Measurements from ENCODE around the gene CCNJL.
"Not testable (repeated sequence)": the region's sequence is repeated elsewhere in the genome, so short reads cannot be mapped to it uniquely, and the experiment has no call there.

CCNJL gene

DNA sequence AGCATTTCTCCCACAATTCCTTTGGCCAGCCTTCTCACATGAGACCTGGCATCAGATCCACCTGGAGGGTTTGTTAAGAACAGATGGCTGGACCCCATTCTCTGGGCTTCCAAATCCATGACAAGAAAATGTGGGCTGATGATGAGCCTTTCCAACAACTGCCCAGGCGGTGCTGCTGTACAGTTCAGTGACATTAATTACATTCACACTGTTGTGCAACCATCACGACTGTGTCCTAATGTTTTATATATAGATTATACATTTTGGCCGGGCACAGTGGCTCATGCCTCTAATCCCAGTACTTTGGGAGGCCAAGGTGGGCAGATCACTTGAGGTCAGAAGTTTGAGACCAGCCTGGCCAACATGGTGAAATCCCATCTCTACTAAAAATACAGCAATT, 22.4 kb upstream of the CCNJL start:
- not testable (repeated sequence) for H2BK12ac ChIP-seq (ENCODE audit: low read length); H3K9me3 ChIP-seq (replicated peaks in 1 of 2; ENCODE audit: control insufficient read depth in 2 of 2, insufficient read depth in 1 of 2, low read depth in 1 of 2, low read length in 2 of 2); H4K8ac ChIP-seq (ENCODE audit: low read depth, low read length); H3K4me2 ChIP-seq (ENCODE audit: insufficient read depth, low read length, poor library complexity, severe bottlenecking); H3K9ac ChIP-seq (ENCODE audit: low read depth, low read length, poor library complexity); DNase-seq (ENCODE audit: low spot score); H3K4me3 ChIP-seq (ENCODE audit: low read length in 2 of 2); H3K27ac ChIP-seq (replicated peaks; ENCODE audit: low read length); H3K4ac ChIP-seq (ENCODE audit: low read length); H3K36me3 ChIP-seq (replicated peaks in 1 of 2; ENCODE audit: control insufficient read depth in 2 of 2, insufficient read depth in 2 of 2, low read length in 2 of 2); H2BK120ac ChIP-seq (ENCODE audit: low read depth, low read length); H2BK5ac ChIP-seq (ENCODE audit: low read length); H3K14ac ChIP-seq (ENCODE audit: low read length); H3K27me3 ChIP-seq (ENCODE audit: control insufficient read depth in 3 of 3, insufficient read depth in 3 of 3, low read depth in 1 of 3, low read length in 3 of 3); H3K18ac ChIP-seq (ENCODE audit: low read length); H3K4me1 ChIP-seq (ENCODE audit: control insufficient read depth in 2 of 2, insufficient read depth in 1 of 2, low read depth in 1 of 2, low read length in 2 of 2); H2AK5ac ChIP-seq (ENCODE audit: low read depth, low read length); H2AFZ ChIP-seq (ENCODE audit: low read length); H3K79me1 ChIP-seq (ENCODE audit: low read depth, low read length); H3K23ac ChIP-seq (ENCODE audit: low read depth, low read length, poor library complexity); H4K91ac ChIP-seq (ENCODE audit: low read depth, low read length, poor library complexity); H2BK15ac ChIP-seq (ENCODE audit: low read length)
- no CpG with 5 or more reads among the region's 3 CpGs for WGBS, 2 donors (ENCODE audit: extremely low coverage in 2 of 2, insufficient read length in 2 of 2, insufficient replicate concordance in 1 of 2)

DNA sequence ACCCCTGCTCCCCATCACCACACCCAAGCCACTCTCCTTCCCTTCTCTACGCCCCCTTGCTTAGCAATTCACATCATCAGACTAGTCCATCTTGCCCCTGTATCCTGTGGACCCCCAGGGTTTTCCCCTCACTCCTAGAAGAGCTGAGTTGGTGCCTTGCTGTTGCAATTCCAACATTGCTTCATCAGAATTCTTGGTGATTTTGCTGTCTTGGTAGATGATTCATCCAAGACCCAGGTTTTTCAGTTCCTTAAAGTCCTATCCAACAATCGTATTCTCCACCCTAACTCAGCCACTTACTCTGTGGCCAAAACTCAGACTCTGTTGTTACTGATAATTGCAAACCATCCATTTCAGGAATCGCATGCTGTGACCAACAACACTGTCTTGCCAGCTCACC, 21.4 kb upstream of the CCNJL start:
- H3K14ac ChIP-seq (ENCODE audit: low read length), result peak overlapping the region; percentile 39
- no peak overlapping the region for H3K4me2 ChIP-seq (ENCODE audit: insufficient read depth, low read length, poor library complexity, severe bottlenecking)
- whole genome bisulfite sequencing, 2 donors (ENCODE audit: extremely low coverage in 2 of 2, insufficient read length in 2 of 2, insufficient replicate concordance in 1 of 2), result no CpG with 5 or more reads among the region's 3 CpGs
- no peak overlapping the region for H2BK12ac ChIP-seq (ENCODE audit: low read length)
- H4K8ac ChIP-seq (ENCODE audit: low read depth, low read length), result no peak overlapping the region
- peak overlapping the region; percentile 42 for H3K18ac ChIP-seq (ENCODE audit: low read length)
- H3K27ac ChIP-seq (replicated peaks; ENCODE audit: low read length), result no peak overlapping the region
- DNase-seq (ENCODE audit: low spot score), result no peak
- H3K9ac ChIP-seq (ENCODE audit: low read depth, low read length, poor library complexity), result no peak overlapping the region
- no peak overlapping the region for H3K4ac ChIP-seq (ENCODE audit: low read length)
- H3K4me1 ChIP-seq (ENCODE audit: control insufficient read depth in 2 of 2, insufficient read depth in 1 of 2, low read depth in 1 of 2, low read length in 2 of 2), result no peaks in the 10 kb centered on the region
- H2BK5ac ChIP-seq (ENCODE audit: low read length), result no peak overlapping the region
- H3K27me3 ChIP-seq (ENCODE audit: control insufficient read depth in 3 of 3, insufficient read depth in 3 of 3, low read depth in 1 of 3, low read length in 3 of 3), result no peaks in the 10 kb centered on the region
- H4K91ac ChIP-seq (ENCODE audit: low read depth, low read length, poor library complexity), result no peak overlapping the region
- no peak overlapping the region for H3K4me3 ChIP-seq (ENCODE audit: low read length in 2 of 2)
- H2AFZ ChIP-seq (ENCODE audit: low read length), result no peak overlapping the region
- no peaks in the 10 kb centered on the region for H3K79me1 ChIP-seq (ENCODE audit: low read depth, low read length)
- no peaks in the 10 kb centered on the region for H3K36me3 ChIP-seq (replicated peaks in 1 of 2; ENCODE audit: control insufficient read depth in 2 of 2, insufficient read depth in 2 of 2, low read length in 2 of 2)
- no peak overlapping the region for H2AK5ac ChIP-seq (ENCODE audit: low read depth, low read length)
- H3K9me3 ChIP-seq (replicated peaks in 1 of 2; ENCODE audit: control insufficient read depth in 2 of 2, insufficient read depth in 1 of 2, low read depth in 1 of 2, low read length in 2 of 2), result no peaks in the 10 kb centered on the region
- H3K23ac ChIP-seq (ENCODE audit: low read depth, low read length, poor library complexity), result no peak overlapping the region
- H2BK120ac ChIP-seq (ENCODE audit: low read depth, low read length), result no peak overlapping the region
- H2BK15ac ChIP-seq (ENCODE audit: low read length), result no peak overlapping the region

DNA sequence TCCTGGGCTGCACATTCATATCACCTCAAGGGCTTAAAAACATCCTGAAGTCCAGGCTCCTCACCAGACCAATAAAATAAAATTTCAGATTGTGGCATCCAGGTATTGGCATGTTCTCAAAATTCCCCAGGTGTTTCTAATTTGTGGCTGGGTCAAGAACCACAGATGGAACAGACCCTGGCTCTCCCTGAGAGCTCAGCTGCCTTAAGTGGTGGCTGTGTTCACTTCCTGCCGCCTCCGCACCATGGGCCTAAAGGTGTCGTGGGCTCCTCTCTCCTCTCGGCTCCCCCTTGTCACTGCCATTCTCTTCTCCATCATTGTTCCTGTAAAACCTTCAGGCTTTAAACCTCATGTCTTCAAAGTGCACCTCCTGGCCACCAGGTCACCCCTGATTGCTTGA, 17.8 kb upstream of the CCNJL start:
- Histone ChIP-seq H2BK5ac (ENCODE audit: low read length) (no peak overlapping the region), H3K79me1 (ENCODE audit: low read depth, low read length) (no peaks in the 10 kb centered on the region), H4K8ac (ENCODE audit: low read depth, low read length) (no peak overlapping the region), H2BK15ac (ENCODE audit: low read length) (no peak overlapping the region), H3K4me1 (ENCODE audit: control insufficient read depth in 2 of 2, insufficient read depth in 1 of 2, low read depth in 1 of 2, low read length in 2 of 2) (peaks cover 0 to 4% of the 10 kb centered on the region in 2 donors), H3K27ac (replicated peaks; ENCODE audit: low read length) (no peak overlapping the region), H3K23ac (ENCODE audit: low read depth, low read length, poor library complexity) (no peak overlapping the region), H3K4ac (ENCODE audit: low read length) (no peak overlapping the region), H3K4me3 (ENCODE audit: low read length in 2 of 2) (no peak overlapping the region), H2BK120ac (ENCODE audit: low read depth, low read length) (no peak overlapping the region), H3K14ac (ENCODE audit: low read length) (no peak overlapping the region), H3K18ac (ENCODE audit: low read length) (no peak overlapping the region), H3K9me3 (replicated peaks in 1 of 2; ENCODE audit: control insufficient read depth in 2 of 2, insufficient read depth in 1 of 2, low read depth in 1 of 2, low read length in 2 of 2) (no peaks in the 10 kb centered on the region), H3K4me2 (ENCODE audit: insufficient read depth, low read length, poor library complexity, severe bottlenecking) (no peak overlapping the region), H3K36me3 (replicated peaks in 1 of 2; ENCODE audit: control insufficient read depth in 2 of 2, insufficient read depth in 2 of 2, low read length in 2 of 2) (no peaks in the 10 kb centered on the region), H3K9ac (ENCODE audit: low read depth, low read length, poor library complexity) (no peak overlapping the region), H2AK5ac (ENCODE audit: low read depth, low read length) (no peak overlapping the region), H4K91ac (ENCODE audit: low read depth, low read length, poor library complexity) (no peak overlapping the region), H3K27me3 (ENCODE audit: control insufficient read depth in 3 of 3, insufficient read depth in 3 of 3, low read depth in 1 of 3, low read length in 3 of 3) (no peaks in the 10 kb centered on the region), H2BK12ac (ENCODE audit: low read length) (no peak overlapping the region), H2AFZ (ENCODE audit: low read length) (no peak overlapping the region)
- DNase-seq (ENCODE audit: low spot score), result no peak
- no CpG with 5 or more reads among the region's 4 CpGs for WGBS, 2 donors (ENCODE audit: extremely low coverage in 2 of 2, insufficient read length in 2 of 2, insufficient replicate concordance in 1 of 2)

DNA sequence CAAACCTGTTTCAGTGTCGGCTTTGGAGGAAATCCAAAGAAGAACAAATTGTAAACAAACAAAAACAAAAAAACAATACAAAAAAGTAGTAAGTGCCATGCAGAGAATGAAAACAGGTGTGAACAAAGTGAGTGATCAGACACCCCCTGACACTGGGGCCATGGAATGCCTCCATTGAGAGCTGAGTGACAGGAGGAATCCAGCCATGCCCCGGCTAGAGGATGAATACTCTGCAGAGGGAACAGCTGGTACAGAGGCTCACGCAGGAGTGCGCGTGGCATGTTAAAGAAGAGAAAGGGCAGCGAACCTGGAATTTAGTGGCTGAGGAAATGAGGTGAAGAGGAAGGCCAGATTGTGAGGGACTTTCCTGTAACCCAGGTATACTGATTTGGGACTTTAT, 15.5 kb upstream of the CCNJL start:
- Histone ChIP-seq H2AFZ (ENCODE audit: low read length) (no peak overlapping the region), H3K9ac (ENCODE audit: low read depth, low read length, poor library complexity) (no peak overlapping the region), H3K27ac (replicated peaks; ENCODE audit: low read length) (no peak overlapping the region), H3K14ac (ENCODE audit: low read length) (no peak overlapping the region), H2BK12ac (ENCODE audit: low read length) (no peak overlapping the region), H3K4me1 (ENCODE audit: control insufficient read depth in 2 of 2, insufficient read depth in 1 of 2, low read depth in 1 of 2, low read length in 2 of 2) (peaks cover 0 to 4% of the 10 kb centered on the region in 2 donors), H3K4me2 (ENCODE audit: insufficient read depth, low read length, poor library complexity, severe bottlenecking) (no peak overlapping the region), H3K79me1 (ENCODE audit: low read depth, low read length) (no peaks in the 10 kb centered on the region), H2BK5ac (ENCODE audit: low read length) (no peak overlapping the region), H3K4me3 (ENCODE audit: low read length in 2 of 2) (no peak overlapping the region), H3K9me3 (replicated peaks in 1 of 2; ENCODE audit: control insufficient read depth in 2 of 2, insufficient read depth in 1 of 2, low read depth in 1 of 2, low read length in 2 of 2) (no peaks in the 10 kb centered on the region), H3K27me3 (ENCODE audit: control insufficient read depth in 3 of 3, insufficient read depth in 3 of 3, low read depth in 1 of 3, low read length in 3 of 3) (no peaks in the 10 kb centered on the region), H3K36me3 (replicated peaks in 1 of 2; ENCODE audit: control insufficient read depth in 2 of 2, insufficient read depth in 2 of 2, low read length in 2 of 2) (no peaks in the 10 kb centered on the region), H3K18ac (ENCODE audit: low read length) (no peak overlapping the region), H4K8ac (ENCODE audit: low read depth, low read length) (no peak overlapping the region), H4K91ac (ENCODE audit: low read depth, low read length, poor library complexity) (no peak overlapping the region), H2AK5ac (ENCODE audit: low read depth, low read length) (no peak overlapping the region), H2BK15ac (ENCODE audit: low read length) (no peak overlapping the region), H3K23ac (ENCODE audit: low read depth, low read length, poor library complexity) (no peak overlapping the region), H3K4ac (ENCODE audit: low read length) (no peak overlapping the region), H2BK120ac (ENCODE audit: low read depth, low read length) (no peak overlapping the region)
- no peak for DNase-seq (ENCODE audit: low spot score)
- WGBS, 2 donors (ENCODE audit: extremely low coverage in 2 of 2, insufficient read length in 2 of 2, insufficient replicate concordance in 1 of 2), result no CpG with 5 or more reads among the region's 6 CpGs
